H1 (cell line): Measurements from ENCODE around the gene DCPS. TPM values are rescaled to one million over a fixed set of nuclear protein-coding genes. Genes with fewer than 3 reads are reported as not detected.

Experiments
- CTCF ChIA-PET: fragments of 300-600 bp; sonication (Branson Sonifier 250); formaldehyde crosslinking; loops from one replicate; lab custom pipeline; 2021; ENCODE audit not compliant: partially characterized antibody; lab: Charles Lee
- POLR2A ChIA-PET: fragments of 300-600 bp; sonication (Branson Sonifier 250); formaldehyde crosslinking; loops from one replicate; lab custom pipeline; 2021; ENCODE audit warnings: inconsistent platforms; ENCODE audit not compliant: partially characterized antibody; lab: Charles Lee
- DNase-seq, 2 experiments: peaks; one replicate each; pipeline versions ENCODE4 v3.0.0 to v3.0.0-alpha.2; 2010 to 2022; ENCODE audit warnings: low spot score in 2 of 2, low read depth in 1 of 2, mixed read lengths in 1 of 2
- FAIRE-seq: peaks from 2 replicates; lab custom pipeline; 2011; peaks lifted over from hg19 to GRCh38; lab: Jason Lieb, UNC
- H2AFZ ChIP-seq: 2 replicates; pipeline ENCODE4 v1.8.1; 2012; ENCODE audit warnings: low read length, inconsistent platforms
- H2AK5ac ChIP-seq: 2 replicates; pipeline ENCODE4 v1.6.1; 2013; ENCODE audit warnings: low read depth, low read length
- H2BK120ac ChIP-seq: replicated peaks from 2 replicates; pipeline ENCODE3; 2013; ENCODE audit warnings: low read depth, low read length, inconsistent platforms
- H2BK12ac ChIP-seq: 2 replicates; pipeline ENCODE4 v1.6.1; 2013; ENCODE audit warnings: low read depth, low read length
- H2BK15ac ChIP-seq: 2 replicates; pipeline ENCODE4 v1.6.1; 2013; ENCODE audit warnings: low read length
- H2BK20ac ChIP-seq: 2 replicates; pipeline ENCODE4 v1.6.1; 2013; ENCODE audit warnings: low read length
- H2BK5ac ChIP-seq: 2 replicates; pipeline ENCODE4 v1.6.1; 2013; ENCODE audit warnings: low read depth, low read length
- H3K14ac ChIP-seq: 2 replicates; pipeline ENCODE4 v1.6.1; 2013; ENCODE audit warnings: inconsistent platforms; ENCODE audit not compliant: insufficient read length
- H3K18ac ChIP-seq: 2 replicates; pipeline ENCODE4 v1.6.1; 2013; ENCODE audit warnings: low read length; ENCODE audit errors: extremely low read depth
- H3K23ac ChIP-seq: 2 replicates; pipeline ENCODE4 v1.6.1; 2013; ENCODE audit warnings: inconsistent platforms; ENCODE audit not compliant: insufficient read length
- H3K23me2 ChIP-seq: 2 replicates; pipeline ENCODE4 v1.6.1; 2013; ENCODE audit warnings: low read depth, low read length
- H3K27ac ChIP-seq: 2 replicates; pipeline ENCODE4 v1.6.1; 2011; ENCODE audit warnings: low read depth, low read length, inconsistent platforms
- H3K27me3 ChIP-seq, 4 experiments: replicated peaks in 1 of 4; 1 replicate in 1 of 4; 2 replicates in 3 of 4; pipeline versions ENCODE4 v1.6.1 to v1.8.1; 2011 to 2013; ENCODE audit warnings: low read length in 3 of 4, mild to moderate bottlenecking in 3 of 4, inconsistent platforms in 2 of 4, mixed read lengths in 2 of 4, moderate library complexity in 1 of 4; ENCODE audit not compliant: control insufficient read depth in 3 of 4, insufficient read depth in 3 of 4; ENCODE audit errors: extremely low read depth in 1 of 4
- H3K36me3 ChIP-seq, 4 experiments: 2 replicates each; pipeline versions ENCODE4 v1.6.1 to v1.8.1; 2011 to 2013; ENCODE audit warnings: mild to moderate bottlenecking in 4 of 4, low read length in 3 of 4, moderate library complexity in 2 of 4, control low read depth in 1 of 4, inconsistent platforms in 1 of 4; ENCODE audit not compliant: insufficient read depth in 4 of 4, control insufficient read depth in 2 of 4
- H3K4ac ChIP-seq: replicated peaks from 2 replicates; pipeline ENCODE3; 2013; ENCODE audit warnings: low read length, low read depth, mixed read lengths, inconsistent platforms; ENCODE audit not compliant: insufficient read length
- H3K4me1 ChIP-seq, 4 experiments: replicated peaks in 1 of 4; 1 replicate in 1 of 4; 2 replicates in 3 of 4; pipeline versions ENCODE4 v1.6.1 to v1.8.1; 2011 to 2013; ENCODE audit warnings: low read length in 3 of 4, inconsistent platforms in 2 of 4, mixed read lengths in 1 of 4; ENCODE audit not compliant: insufficient read depth in 4 of 4, control insufficient read depth in 3 of 4
- H3K4me2 ChIP-seq, 2 experiments: 2 replicates each; pipeline versions ENCODE4 v1.6.1 to v1.8.1; 2011 to 2013; ENCODE audit warnings: low read depth in 2 of 2, low read length in 2 of 2, control low read depth in 1 of 2, inconsistent platforms in 1 of 2, mild to moderate bottlenecking in 1 of 2; ENCODE audit not compliant: insufficient read depth in 1 of 2
- H3K4me3 ChIP-seq, 4 experiments: fragments of 200-600, 300-600 bp in 1 of 4; sonication (generic), shearing (Covaris generic), sonication (Bioruptor Twin) in 1 of 4; 2 replicates each; pipeline versions ENCODE4 v1.5.1 to v1.8.1; 2011 to 2016; ENCODE audit warnings: low read length in 4 of 4, low read depth in 3 of 4, control low read depth in 2 of 4, inconsistent platforms in 2 of 4, mild to moderate bottlenecking in 2 of 4, mixed read lengths in 1 of 4, moderate library complexity in 1 of 4; ENCODE audit not compliant: insufficient read depth in 2 of 4; ENCODE audit errors: extremely low read depth in 1 of 4
- H3K56ac ChIP-seq: replicated peaks from 2 replicates; pipeline ENCODE3; 2013; ENCODE audit warnings: low read depth, mild to moderate bottlenecking, mixed read lengths, low read length, inconsistent platforms; ENCODE audit not compliant: insufficient read length
- H3K79me1 ChIP-seq: 2 replicates; pipeline ENCODE4 v1.6.1; 2013; ENCODE audit warnings: low read depth, low read length, control low read depth
- H3K79me2 ChIP-seq, 2 experiments: 2 replicates each; pipeline versions ENCODE4 v1.6.1 to v1.8.1; 2012 to 2013; ENCODE audit warnings: low read length in 2 of 2, mild to moderate bottlenecking in 2 of 2, inconsistent platforms in 1 of 2; ENCODE audit not compliant: insufficient read depth in 2 of 2, control insufficient read depth in 1 of 2
- H3K9ac ChIP-seq, 4 experiments: replicated peaks in 1 of 4; 1 replicate in 1 of 4; 2 replicates in 3 of 4; pipeline versions ENCODE4 v1.6.1 to v1.8.1; 2011 to 2013; ENCODE audit warnings: low read depth in 3 of 4, low read length in 3 of 4, control low read depth in 2 of 4, mild to moderate bottlenecking in 2 of 4, moderate library complexity in 2 of 4, inconsistent platforms in 1 of 4; ENCODE audit errors: extremely low read depth in 1 of 4
- H3K9me3 ChIP-seq, 2 experiments: 2 replicates each; pipeline versions ENCODE4 v1.6.1 to v1.8.1; 2012 to 2013; ENCODE audit warnings: mild to moderate bottlenecking in 2 of 2, moderate library complexity in 2 of 2, control low read depth in 1 of 2, inconsistent platforms in 1 of 2, low read depth in 1 of 2, low read length in 1 of 2, mixed read lengths in 1 of 2; ENCODE audit not compliant: insufficient read depth in 2 of 2
- H4K20me1 ChIP-seq, 2 experiments: replicated peaks in 1 of 2; 2 replicates each; pipeline versions ENCODE3 to v1.8.1; 2011 to 2013; ENCODE audit warnings: inconsistent platforms in 2 of 2, low read length in 2 of 2, mild to moderate bottlenecking in 1 of 2; ENCODE audit not compliant: insufficient read depth in 2 of 2, control insufficient read depth in 1 of 2
- H4K5ac ChIP-seq: 2 replicates; pipeline ENCODE4 v1.6.1; 2013; ENCODE audit warnings: low read length, low read depth, mixed read lengths, inconsistent platforms; ENCODE audit not compliant: insufficient read length
- H4K8ac ChIP-seq: 2 replicates; pipeline ENCODE4 v1.8.0; 2013; ENCODE audit warnings: mild to moderate bottlenecking, moderate library complexity, low read length, inconsistent platforms; ENCODE audit not compliant: insufficient read depth; ENCODE audit errors: extremely low read depth
- H4K91ac ChIP-seq: replicated peaks from 2 replicates; pipeline ENCODE3; 2013; ENCODE audit warnings: low read length, mixed read lengths, inconsistent platforms; ENCODE audit not compliant: insufficient read length
- ATF3 ChIP-seq: IDR thresholded peaks from 2 replicates; pipeline ENCODE4 v1.6.1; 2011; ENCODE audit warnings: low read depth, mild to moderate bottlenecking, low read length; ENCODE audit not compliant: insufficient read depth
- EGR1 ChIP-seq: IDR thresholded peaks from 2 replicates; pipeline ENCODE4 v1.6.1; 2011; ENCODE audit warnings: low read depth, low read length, borderline replicate concordance
- TEAD4 ChIP-seq: IDR thresholded peaks from 2 replicates; pipeline ENCODE4 v1.6.1; 2012; ENCODE audit warnings: low read depth, low read length, inconsistent platforms, mixed read lengths
- WGBS, 2 experiments: shearing (Covaris generic) in 1 of 2; methylation state at CpG; one replicate each; pipeline versions ENCODE4 v1.1.6 to v1.1.7; 2013 to 2015; ENCODE audit warnings: low lambda C conversion rate in 2 of 2, mixed read lengths in 2 of 2, inconsistent platforms in 1 of 2, low coverage in 1 of 2, missing lambda C conversion rate in 1 of 2; ENCODE audit not compliant: insufficient replicate concordance in 2 of 2, insufficient coverage in 1 of 2, insufficient read length in 1 of 2; ENCODE audit errors: extremely low coverage in 1 of 2, missing lambda C conversion rate in 1 of 2; 5-methylcytosine and 5-hydroxymethylcytosine counted together
- polyA plus RNA-seq, 7 experiments: library from polyadenylated mRNA; depleted of rRNA in 3 of 7; stranded (reverse) in 5 of 7; unstranded in 2 of 7; fragments of >200 nt in 5 of 7; fragments of 200-250 nt in 2 of 7; gene quantifications; 1 replicate in 5 of 7; 2 replicates in 1 of 7; 4 replicates in 1 of 7; pipeline versions ENCODE4 v1.2.1 to v1.2.3, GENCODE V29; 2011 to 2013; ENCODE audit warnings: missing spikeins in 2 of 7, mixed read lengths in 2 of 7
- total RNA-seq: library from RNA; stranded (reverse); fragmentation: NEBNext Ultra II Directional; extraction: Animal tissue kit (Norgen Biotek cat#: 25700); gene quantifications from 2 replicates; pipeline ENCODE4 v1.2.1, GENCODE V29; 2021

The DCPS gene
- total and polyA plus RNA-seq, 2 of the 8 experiments (the other 6 are each of a cell fraction or from before 2014, with no cell fraction given): 24.6 to 55.2 TPM

- Histone ChIP-seq H3K27me3 (no peaks in the 10 kb centered on the region), H3K9ac (peak overlapping the region in 3 of 4 experiments; percentile 95 to 99 (median 98); a peak in 6 of 7 replicates), H3K79me1 (peaks cover 7% of the 10 kb centered on the region), H2AFZ (no peak overlapping the region), H3K4me1 (peaks cover 0 to 7% (median 2%) of the 10 kb centered on the region in 4 experiments; a peak in 1 of 7 replicates), H4K5ac (no peak overlapping the region), H3K23me2 (peaks cover 3% of the 10 kb centered on the region; the same call in 1 of the 2 replicates), H4K91ac (no peak overlapping the region), H3K4me3 (peak overlapping the region; percentile 64 to 99 (median 93)), H3K18ac (no peak overlapping the region), H4K20me1 (peaks cover 2 to 10% of the 10 kb centered on the region in 2 experiments), H2BK120ac (no peak overlapping the region), H2AK5ac (no peak overlapping the region), H2BK5ac (no peak overlapping the region), H3K4ac (peak overlapping the region; percentile 11), H2BK20ac (no peak overlapping the region), H3K23ac (no peak overlapping the region), H3K27ac (no peak overlapping the region; the same call in 1 of the 2 replicates), H3K9me3 (no peaks in the 10 kb centered on the region), H4K8ac (no peak overlapping the region; the same call in 1 of the 2 replicates), H3K14ac (no peak overlapping the region), H3K36me3 (peaks cover 36 to 54% (median 44%) of the 10 kb centered on the region in 4 experiments), H2BK12ac (no peak overlapping the region), H3K4me2 (peak overlapping the region; percentile 85 to 90), H2BK15ac (no peak overlapping the region), H3K79me2 (peaks cover 0 to 35% of the 10 kb centered on the region in 2 experiments; a peak in 2 of 4 replicates), H3K56ac (no peak overlapping the region)
- 92% methylated on average over 6 of the region's 6 CpGs; no CpG with 5 or more reads in 1 of the 2 experiments for WGBS, 2 experiments
- FAIRE-seq: no peak
- ChIA-PET CTCF (no interaction called here), POLR2A (interaction anchor here (0.8 to 6.6 kb wide), 13 partner anchors 7 to 326 kb away, joined by 3 to 75 read pairs (median 6); partner anchors contain the start of genes DCPS and TIRAP)
- DNase-seq: no peak
- no peak for TF ChIP-seq ATF3
- TF ChIP-seq TEAD4: no peak
- no peak for TF ChIP-seq EGR1
Observed at GRCh38 chr11:126267650-126268049, 36.2 kb upstream of the DCPS start.
